Measurements from ENCODE around the gene TMED3.

Gene TMED3

DNA sequence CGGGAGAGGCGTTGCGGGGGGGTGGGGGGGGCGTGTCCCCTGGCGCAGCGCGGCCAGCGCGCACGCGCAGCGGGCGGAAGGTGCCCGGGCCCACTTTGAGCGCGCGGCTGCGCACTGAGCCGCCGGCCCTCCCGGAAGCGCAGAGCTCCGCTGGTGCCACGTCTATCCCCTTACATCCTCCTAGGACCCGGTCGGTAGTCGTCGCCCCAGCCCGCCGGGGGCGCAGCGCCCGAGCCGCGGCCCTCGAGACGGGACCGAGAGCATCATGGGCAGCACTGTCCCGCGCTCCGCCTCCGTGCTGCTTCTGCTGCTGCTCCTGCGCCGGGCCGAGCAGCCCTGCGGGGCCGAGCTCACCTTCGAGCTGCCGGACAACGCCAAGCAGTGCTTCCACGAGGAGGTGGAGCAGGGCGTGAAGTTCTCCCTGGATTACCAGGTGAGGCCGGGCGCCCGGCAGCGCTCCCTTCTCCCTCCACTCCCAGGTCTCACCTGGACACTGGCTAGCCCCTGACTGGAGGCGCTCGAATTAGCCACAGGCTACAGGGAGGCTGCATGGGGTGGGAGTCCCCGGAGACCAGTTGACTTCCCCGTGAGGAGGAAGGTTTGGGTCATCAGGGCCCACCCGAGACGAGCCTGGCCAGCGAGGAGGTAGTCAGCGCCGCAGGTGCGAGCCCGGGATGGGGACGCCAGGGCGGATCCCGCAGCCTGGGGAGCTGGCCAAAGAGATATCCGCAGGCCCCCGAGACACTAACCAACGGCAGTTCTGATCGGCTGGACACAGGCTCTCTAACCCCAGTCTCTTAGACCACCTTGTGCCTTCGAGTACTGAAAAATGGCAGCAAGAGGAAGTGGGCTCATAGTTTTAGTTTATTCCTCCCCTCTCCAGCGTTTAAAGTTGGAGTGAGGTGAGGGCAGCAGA is at the start of gene TMED3:
Gene TMED3 (plus strand): TSS at position 128 of the 916 bp plus-strand sequence. CDS start 138 bp downstream, at position 266.
- DNase-seq = peak; percentile 62 to 72

DNA sequence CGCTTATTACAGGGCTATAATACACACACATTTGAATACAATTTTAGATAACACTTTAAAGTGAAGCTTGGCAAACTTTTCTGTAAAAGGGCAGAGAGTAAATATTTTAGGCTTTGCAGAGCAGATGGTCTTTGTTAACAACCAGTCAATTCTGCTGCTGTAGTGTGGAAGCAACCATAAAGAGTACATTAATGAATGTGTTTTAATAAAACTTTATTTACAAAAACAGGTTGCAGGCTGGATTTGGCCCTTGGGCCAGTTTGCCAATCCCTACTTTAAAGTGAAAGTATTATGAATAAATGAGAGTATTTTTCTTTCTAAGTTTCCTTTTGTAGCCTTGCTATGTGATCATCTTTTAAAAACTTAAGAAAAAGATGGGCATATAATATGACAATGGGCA is 49.1 kb upstream of the TMED3 start:
- DNase-seq = no peak

DNA sequence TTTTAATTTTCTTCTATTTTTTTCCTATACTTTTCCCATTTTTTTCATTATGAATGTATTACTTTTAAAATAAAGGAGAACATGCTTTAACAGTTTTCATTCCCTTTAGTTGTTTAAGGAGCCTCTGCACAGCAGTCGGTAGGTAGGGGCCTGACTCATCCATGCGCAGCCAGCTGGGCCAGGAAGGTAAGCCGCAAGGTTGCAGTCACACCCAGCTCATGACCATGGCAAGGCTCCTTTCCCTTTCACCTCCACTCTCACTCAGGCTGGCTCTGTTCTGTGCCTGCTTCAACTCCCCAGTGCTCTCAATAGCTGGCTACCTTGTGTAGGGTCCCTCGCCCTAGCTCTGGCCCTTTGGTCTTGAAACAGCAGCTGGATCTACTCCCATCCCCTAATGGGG is 45.7 kb upstream of the TMED3 start:
- no peak for DNase-seq

DNA sequence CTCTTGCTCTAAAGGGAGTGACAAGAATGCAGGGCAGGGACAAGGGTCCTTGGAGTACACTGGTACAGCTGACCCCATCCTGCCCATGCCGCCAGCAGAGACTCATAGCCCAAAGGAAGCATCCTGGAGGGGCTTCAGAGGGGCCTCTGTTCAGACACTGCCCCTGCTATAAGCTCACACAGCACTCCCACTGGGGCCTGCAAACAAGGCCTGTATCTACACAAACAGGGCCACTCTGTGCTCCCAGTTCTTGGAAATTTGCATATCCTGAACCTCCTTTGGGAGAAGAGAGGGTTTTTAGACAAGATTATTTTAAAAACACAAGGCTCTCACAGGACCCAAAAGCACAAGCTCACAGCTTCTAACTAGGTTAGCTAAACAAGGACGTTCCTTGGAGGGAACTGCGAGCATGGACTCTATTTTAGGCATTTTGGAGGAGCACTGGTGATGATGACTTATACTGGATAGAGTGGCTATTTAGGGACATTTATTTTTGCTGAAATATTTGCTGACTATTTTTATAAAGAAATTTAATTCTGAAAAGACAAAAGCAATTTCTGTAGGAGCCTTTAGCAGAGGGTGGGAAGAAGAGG is 44.8 kb upstream of the TMED3 start:
- no peak for DNase-seq

DNA sequence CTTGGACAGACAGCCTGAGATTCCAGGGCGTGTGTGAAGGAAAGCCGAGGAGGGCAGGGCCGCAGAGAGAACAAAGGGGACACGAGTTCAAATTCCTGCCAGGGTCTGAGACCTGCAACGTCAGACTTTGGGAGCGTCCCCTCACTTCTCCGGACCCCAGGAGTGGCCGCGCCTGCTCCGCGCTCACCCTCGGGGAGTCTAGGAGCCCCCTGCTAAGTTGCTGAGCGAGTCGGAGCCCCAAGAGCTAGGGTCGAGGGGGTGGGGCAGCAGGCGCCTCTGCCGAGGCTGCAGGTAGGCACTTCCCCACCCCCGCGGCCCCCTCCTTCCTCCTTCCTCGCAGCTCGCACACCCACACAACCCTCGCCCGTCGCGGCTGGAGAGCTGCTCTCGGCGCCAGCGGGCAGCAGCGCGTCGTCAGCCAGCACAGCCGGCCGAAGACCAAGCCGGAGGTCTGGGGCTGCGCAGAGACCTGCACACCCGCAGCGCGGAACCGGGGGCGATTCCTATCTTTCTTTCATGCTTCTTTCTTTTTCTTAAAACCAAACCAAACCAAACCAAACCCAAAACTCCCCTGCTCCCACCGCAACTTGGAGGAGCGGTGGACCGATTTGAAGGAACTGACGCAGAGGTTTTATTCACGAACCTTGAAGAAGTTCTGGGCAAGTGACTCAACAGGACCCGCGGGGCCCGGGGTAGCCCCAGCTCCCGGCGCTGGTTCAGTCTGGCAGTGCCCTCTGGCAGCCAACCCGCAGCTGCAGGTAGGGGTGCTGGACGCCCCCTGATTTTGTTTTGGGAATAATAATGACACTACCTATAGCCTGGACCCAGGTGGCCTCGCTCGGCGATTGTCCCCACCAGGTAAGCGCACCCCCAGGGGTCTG is 28.3 kb upstream of the TMED3 start, which contains the start of gene ANKRD34C:
Gene ANKRD34C (plus strand): TSS at position 352 of the 881 bp plus-strand sequence. CDS start 10,563 bp downstream, outside the sequence.
- no peak for DNase-seq

DNA sequence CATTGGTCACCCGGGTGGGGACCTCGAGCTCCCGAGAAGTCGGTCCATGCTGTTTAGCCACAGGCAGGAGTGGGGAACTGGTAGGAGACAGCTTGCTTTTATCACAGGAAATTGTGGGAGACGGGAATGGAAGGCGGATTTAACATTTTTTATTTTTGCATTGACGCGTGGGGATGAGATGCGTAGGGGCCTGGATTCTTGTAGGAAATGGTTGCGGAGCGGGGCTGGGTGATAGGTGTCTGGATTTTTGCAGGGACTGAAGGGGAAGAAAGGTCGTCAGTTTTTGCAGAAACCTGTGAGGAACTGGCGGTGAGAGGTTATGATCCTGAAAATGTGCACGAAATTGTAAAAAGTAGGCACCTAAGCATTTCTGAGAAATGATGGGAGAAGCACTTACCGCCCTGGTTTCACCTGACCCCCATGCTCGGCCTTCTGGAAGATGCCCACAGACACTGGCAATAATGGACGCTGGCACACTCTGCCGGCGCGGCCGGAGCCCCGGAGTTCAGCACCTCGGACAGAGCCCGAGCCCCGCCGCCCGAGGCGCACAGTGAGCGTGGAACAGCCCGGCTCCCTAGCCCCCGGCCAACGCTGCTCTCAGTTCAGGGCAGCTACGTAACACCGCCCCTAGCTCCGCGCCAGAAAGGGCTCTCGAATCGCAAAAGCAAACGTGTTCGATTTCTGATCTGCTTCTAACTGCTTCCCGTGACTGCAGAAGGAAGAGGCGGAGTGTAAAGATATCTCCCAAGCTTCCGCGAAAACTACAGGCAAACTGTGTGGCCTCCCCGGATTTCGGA is 27.5 kb upstream of the TMED3 start:
- peak; percentile 4 to 38 for DNase-seq

DNA sequence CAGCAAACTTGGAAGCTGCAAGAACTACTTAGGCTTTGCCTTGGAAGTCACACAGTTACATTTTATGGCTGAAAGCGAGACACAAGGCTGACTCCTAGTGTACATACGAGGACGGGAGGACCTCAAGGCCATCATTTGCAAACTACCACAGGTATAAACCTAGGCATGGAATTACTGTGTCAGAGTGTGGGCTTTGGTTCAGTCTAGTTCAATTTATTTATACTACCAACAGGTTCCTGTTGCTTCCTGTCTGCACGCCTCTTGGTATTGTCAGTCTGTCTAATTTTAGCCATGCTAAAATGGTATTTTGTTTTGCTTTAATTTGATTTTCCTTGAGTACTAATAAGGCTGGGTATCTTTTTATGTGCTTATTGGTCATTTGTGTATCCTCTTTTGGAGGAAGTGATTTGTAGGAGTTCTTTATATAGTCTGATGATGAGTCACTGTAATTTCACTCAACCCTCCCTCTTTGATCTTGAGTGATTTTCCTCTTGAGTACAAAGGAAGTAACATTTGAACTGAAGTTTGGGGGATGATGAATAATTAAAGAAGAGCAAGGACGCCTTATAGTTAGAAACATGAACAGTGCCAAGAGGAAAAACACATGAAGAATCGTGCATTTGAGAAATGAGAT is 20.2 kb upstream of the TMED3 start:
- DNase-seq = no peak

DNA sequence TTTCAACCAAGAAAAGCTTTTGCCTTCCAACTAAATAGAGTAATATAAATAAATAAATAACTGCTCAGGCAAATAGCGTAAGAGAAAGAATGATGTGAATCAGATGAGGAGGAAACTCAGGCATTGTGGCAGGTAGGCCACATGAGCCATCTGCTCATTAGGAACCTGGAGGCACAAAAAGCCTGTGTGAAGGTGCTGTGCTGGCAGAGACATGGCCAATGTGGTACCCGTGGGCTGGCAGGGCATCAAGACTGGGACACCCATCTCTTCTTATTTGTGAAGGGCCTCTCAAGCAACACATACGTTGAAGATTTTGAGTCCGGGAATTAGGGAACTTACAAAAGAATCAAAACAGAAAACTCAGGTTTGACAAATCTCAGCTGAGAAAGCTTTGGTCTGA is 18.9 kb upstream of the TMED3 start:
- no peak for DNase-seq

DNA sequence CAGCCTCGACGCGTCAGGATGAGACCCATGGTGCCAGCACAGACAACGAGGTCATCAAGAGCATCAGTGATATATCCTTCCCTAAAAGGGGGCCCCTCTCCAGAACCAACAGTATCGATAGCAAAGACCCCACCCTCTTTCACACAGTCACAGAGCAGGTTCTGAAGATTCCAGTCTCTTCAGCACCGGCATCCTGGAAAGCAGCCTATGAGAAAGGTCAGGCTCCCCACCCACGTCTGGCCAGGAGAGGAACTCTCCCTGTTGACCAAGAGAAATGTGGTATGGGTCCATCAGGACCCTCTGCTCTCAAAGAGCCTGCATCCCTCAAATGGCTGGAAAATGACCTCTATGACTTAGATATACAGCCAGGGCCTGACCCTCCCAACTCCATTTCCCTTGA is 16.8 kb upstream of the TMED3 start:
- DNase-seq = no peak

DNA sequence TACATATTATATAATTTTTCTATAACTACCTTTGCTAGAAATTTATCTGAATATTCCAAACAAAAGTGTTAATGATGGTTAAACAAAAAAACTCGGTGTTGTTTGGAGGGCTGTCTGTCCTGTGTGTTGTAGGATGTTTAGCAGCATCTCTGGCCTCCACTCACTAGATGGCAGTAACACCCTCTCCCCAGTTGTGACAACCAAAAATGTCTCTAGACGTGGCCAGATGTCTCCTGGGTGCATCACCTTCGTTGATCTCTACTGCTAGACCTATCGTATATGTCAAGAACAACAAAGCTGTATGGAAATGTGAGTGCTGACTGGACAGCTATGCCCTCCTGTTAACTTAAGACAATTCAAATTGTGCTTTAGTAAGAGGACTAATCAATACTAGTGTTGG is 14.3 kb upstream of the TMED3 start:
- no peak for DNase-seq

DNA sequence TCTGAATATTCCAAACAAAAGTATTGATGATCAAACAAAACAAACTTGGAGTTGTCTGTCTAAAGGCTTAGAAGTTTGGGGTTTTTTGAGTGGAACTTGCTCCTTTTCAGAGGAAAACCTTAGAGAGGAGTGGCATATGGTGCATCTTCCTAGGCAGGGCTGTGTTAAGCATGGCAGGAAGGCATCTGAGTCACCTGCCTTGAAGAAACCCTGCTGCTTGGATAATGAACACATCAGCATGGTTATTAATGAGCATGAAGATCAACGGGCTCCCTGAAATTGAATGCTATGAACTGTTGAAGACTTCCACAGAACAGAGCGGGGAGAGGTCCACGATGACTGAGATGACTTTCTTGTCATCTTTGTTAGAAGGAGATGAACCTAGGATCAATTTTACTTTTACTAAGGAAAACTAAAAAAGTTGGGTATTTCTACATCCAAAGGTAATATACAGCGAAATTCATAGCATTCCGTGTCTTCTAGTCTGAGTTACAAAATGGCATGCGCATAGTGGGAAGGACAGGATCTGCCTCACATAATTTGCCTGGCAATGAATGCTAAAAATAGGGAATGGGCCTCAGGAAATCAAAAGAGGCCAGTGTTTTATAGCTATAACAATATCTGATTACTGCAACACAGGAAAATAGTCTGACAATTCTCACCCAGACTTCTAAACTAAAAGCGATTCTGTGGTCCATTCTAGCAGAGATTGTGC is 11.6 kb upstream of the TMED3 start:
- DNase-seq = no peak

DNA sequence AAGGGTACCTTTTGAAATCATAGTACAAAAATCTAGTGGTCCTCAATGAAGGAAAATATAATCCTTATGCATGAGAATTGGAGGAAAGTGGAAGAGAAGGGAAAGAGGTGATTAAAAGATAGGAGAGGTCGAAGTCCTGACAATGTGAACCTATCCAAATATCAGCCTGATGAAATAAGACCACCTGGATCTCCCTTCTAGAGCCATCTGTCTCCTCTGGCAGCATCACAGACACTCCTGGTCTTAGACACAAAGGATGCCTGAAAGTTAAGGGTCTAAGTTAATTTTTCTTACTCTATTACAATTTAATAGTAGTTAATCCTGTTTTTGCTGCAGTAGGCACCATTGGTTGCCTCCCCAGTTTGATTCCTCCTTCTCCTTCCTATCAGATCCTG is 11.1 kb upstream of the TMED3 start:
- DNase-seq = no peak

DNA sequence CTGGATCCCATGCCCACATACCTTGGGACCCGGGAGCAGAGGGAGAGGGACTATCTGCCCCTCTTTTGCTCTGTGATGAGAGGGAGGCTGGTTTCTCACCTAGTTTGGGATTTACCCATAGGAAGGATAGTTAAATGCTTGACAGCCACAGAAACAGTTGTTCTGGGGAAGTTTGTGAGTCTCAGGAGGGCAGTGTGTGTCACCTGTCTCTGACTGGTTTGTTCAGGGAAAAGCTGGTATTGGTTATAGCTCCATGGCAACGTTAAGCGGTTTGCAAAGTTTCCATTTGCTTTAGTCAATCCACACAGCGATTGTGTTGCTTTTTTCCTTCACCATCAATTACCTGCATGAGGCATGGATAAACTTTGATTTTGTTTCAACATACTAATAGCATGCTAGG is 3.7 kb upstream of the TMED3 start:
- DNase-seq = no peak

DNA sequence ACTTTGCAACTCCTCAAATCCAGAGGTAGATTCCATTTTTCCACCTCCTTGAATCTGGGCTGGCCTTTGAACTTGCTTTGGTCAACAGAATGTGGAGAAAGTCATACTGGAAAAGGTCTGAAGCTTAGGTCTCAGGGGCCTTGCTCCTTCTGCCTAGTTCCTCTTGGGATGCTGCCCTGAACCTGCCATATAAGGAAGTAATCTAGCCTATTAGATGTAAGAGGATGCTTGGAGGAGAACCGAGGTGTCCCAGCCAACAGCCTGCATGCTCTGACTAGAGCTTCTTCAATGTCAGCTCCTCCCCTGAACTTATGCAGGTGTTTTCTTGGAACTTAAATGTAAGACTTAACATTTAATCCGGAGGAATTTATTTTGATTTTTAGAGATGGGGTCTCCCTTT is 2.0 kb upstream of the TMED3 start:
- DNase-seq = no peak

DNA sequence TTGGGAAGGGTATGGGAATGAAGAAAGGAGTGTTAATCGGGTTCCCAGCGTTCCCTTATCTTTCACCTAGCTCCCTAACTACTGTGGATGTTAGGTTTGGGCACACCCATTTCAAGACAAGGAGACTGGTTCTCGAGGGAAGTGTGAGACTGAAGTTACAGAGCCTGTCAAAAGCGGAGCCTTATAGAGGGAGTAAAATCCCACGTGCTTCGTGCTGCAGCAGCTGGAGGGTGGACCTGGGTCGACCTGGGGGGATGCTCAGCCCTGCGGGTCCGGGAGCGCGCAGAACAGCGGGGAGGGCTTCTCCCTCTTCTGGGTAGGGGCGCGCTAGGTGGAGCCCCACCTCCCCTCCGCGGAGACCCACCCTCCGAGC is 314 bp upstream of the TMED3 start:
- DNase-seq = peak in 1 of 2 donors; percentile 6

DNA sequence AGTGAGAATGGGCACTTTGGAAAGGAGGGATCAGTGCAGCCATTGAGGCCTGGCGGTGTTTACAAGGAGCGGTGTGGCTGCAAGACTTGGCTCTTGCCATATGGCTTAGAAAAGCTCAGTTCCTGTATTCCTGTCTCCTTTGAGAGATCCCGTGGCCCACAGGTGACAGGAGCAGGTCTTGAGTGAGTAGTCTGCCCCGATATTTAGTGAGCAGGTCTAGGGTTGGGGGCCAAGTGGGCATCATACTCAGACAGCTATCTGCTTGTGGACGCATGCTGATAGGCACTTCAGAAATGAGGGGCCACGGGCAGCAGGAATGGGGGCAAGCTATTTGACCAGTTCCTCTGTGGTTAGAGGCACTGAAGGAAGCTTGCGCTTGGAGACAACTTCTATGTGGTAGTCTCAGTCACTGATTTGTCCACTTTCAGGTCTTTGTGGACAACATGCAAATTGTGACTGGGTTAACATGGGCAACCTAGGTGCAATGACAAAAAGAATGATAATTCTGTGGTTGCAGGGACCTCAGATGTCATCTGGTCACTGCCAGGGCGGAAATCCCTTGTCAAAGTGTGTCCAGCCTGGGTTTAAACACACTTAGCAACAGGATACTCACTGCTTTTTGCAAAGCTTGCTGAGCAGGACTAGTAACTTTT is 1.1 kb downstream of the TMED3 start:
- DNase-seq = no peak

DNA sequence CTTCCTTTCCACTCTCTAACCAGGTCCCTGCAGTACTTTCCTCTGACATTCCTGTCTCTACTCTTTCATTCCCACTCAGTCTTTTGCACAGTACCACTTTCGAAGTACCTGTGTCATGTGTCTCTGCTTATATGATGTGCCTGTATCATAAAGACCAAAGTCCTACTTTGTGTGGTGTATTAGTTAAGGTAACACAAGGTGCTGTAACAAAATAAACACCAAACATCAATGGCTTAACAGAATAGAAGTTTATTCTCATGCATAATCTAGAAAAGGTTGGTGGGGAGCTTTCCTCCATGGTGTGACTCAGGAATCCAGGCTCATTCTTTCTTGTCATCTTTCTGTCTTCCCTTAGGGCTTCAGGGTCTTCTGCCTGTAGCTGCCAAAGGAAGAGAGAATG is 3.3 kb downstream of the TMED3 start:
- DNase-seq = no peak

DNA sequence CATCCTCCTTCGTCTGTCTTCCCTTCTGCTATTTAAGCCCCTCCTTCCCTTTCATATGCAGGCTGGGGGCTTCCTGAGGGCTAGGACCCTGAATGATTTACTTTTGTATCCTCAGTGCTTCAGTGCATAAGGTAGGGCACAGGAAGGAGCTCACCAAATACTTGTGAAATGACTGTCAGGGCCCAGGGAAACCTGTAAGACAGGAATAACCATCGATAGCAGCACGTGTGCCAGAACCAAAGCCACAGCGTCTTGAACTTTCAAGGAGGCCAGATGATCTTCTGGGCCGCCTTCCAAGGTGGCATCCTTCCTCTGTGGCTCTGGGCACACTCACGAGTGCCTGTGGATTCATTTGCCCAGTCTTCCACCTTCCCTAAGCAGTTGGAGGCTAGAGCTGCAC is 3.9 kb downstream of the TMED3 start:
- no peak for DNase-seq

DNA sequence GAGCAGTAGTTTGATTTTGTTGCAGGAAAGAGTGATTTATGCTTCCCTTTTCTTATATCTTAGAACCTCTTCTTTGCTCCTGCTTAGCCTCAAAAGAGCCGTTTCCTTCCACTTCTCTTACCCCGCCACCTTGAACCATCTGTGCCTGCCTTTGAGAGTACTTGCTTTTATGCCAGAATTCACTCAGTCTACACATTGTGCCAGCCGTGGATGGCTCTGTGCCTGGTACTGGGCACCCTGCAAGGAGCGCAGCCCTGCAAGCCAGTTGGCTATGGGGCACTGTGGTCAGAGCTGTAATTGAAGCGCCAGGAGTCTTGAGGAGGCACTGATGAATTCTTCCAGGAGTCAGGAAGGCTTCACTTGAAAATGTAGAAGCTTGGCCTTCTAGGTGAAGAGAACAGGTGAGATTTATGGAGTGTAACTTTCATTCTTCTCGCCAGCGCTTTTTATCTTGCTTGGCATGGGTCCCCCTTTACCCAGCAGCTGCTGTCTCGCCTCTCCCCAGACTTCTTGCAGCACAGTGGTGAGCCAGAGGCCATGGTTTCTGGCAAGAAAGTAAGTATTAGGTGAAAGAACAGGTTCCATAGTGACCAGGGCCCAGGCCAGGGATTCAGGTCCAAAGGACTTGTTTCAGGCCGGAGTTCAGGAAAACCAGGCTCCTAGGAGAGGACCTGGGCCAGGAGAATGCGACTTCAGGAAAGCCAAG is 4.9 kb downstream of the TMED3 start:
- no peak for DNase-seq

DNA sequence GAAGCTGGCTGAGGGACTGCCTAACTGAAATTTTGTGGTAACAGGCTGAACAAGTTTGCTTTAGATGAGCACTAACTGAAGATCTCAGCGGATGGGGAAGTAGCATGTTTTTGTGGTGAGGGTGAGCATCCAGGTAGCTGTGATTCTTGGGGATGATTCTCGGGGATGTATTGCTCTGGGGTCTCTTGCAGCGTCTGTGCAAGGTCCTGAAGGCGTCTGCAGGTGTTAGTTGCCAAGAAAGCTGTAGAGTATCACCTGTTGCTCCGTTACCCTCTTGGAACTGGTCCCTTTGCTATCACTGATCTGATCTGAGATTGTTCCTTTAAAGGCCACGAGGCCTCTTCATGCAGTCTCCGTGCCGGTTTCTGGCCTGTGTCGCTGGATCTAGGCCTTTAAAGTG is 6.0 kb downstream of the TMED3 start:
- DNase-seq = no peak
